A673 (cell line): ENCODE measurements around the gene SYNDIG1L. TPM values are rescaled to one million over a fixed set of nuclear protein-coding genes. Genes with fewer than 3 reads are reported as not detected.

Source experiments
- BruUV-seq: library from RNA; stranded (reverse); fragments of 400-500 nt; replicated peaks from 2 replicates; lab custom pipeline; 2021; lab: Mats Ljungman, UMichigan
- CTCF ChIA-PET: fragments of 300-600 bp; sonication (Branson Sonifier 250); formaldehyde crosslinking; loops from one replicate; lab custom pipeline; 2022; ENCODE audit warnings: antibody characterized with exemption; lab: Charles Lee
- POLR2A ChIA-PET: fragments of 300-600 bp; sonication (Branson Sonifier 250); formaldehyde crosslinking; loops from one replicate; lab custom pipeline; 2022; ENCODE audit warnings: antibody characterized with exemption; ENCODE audit not compliant: low non-redundant PET; lab: Charles Lee
- DNase-seq: peaks from one replicate; pipeline ENCODE4 v3.0.0-alpha.2; 2015; ENCODE audit warnings: low spot score
- H3K27ac ChIP-seq: fragments of 200-600 bp; sonication (generic); 2 replicates; pipeline ENCODE4 v1.5.1; 2016; ENCODE audit warnings: mixed run types, low read depth, mild to moderate bottlenecking, mixed read lengths, antibody characterized with exemption, low read length; ENCODE audit not compliant: poor library complexity, severe bottlenecking
- H3K27me3 ChIP-seq: fragments of 200-600 bp; sonication (generic); replicated peaks from 2 replicates; pipeline ENCODE4 v1.6.1; 2017; ENCODE audit warnings: mixed run types, low read depth, mild to moderate bottlenecking, mixed read lengths, antibody characterized with exemption, low read length; ENCODE audit not compliant: insufficient read depth, poor library complexity
- H3K36me3 ChIP-seq: fragments of 200-600 bp; sonication (generic); 2 replicates; pipeline ENCODE4 v1.6.1; 2016; ENCODE audit warnings: mixed run types, mild to moderate bottlenecking, mixed read lengths, antibody characterized with exemption, low read length; ENCODE audit not compliant: insufficient read depth, poor library complexity, severe bottlenecking
- H3K4me1 ChIP-seq: fragments of 200-600 bp; sonication (generic); 2 replicates; pipeline ENCODE4 v1.6.1; 2017; ENCODE audit warnings: mixed run types, mild to moderate bottlenecking, mixed read lengths, antibody characterized with exemption, low read length; ENCODE audit not compliant: insufficient read depth, poor library complexity, severe bottlenecking
- H3K4me3 ChIP-seq: fragments of 200-600 bp; sonication (generic); 2 replicates; pipeline ENCODE4 v1.5.1; 2016; ENCODE audit warnings: low read depth, mixed run types, mild to moderate bottlenecking, mixed read lengths, low read length; ENCODE audit not compliant: poor library complexity, severe bottlenecking
- H3K9me3 ChIP-seq: fragments of 200-600 bp; sonication (generic); 2 replicates; pipeline ENCODE4 v1.6.1; 2016; ENCODE audit warnings: mixed run types, low read depth, mild to moderate bottlenecking, mixed read lengths, antibody characterized with exemption, low read length; ENCODE audit not compliant: poor library complexity, severe bottlenecking
- CTCF ChIP-seq: fragments of 300-800, 200-600 bp; sonication (generic); conservative IDR thresholded peaks from 2 replicates; pipeline ENCODE4 v1.5.1; 2017; ENCODE audit warnings: low read depth, mild to moderate bottlenecking, antibody characterized with exemption, low read length, moderate library complexity, mixed read lengths
- EZH2 ChIP-seq: fragments of 200-600 bp; sonication (generic); IDR thresholded peaks from 2 replicates; pipeline ENCODE4 v1.6.1; 2017; ENCODE audit warnings: borderline replicate concordance, low read depth, mild to moderate bottlenecking, mixed read lengths, antibody characterized with exemption, low read length; ENCODE audit not compliant: poor library complexity, severe bottlenecking
- intact Hi-C: fragments of 100-400 bp; cut with micrococcal nuclease; formaldehyde crosslinking; loops from one replicate; pipeline ENCODE4 v1.10.0; 2022; ENCODE audit not compliant: unreplicated experiment
- total RNA-seq: library from RNA; stranded (reverse); gene quantifications from 2 replicates; pipeline ENCODE4 v1.2.3, GENCODE V29; 2021

Gene SYNDIG1L
- total RNA-seq, 1 experiment from 2014 or later, result not detected

GRCh38 chr14:74402401-74403251 is 23.4 kb downstream of the SYNDIG1L start:
- no peaks in the 10 kb centered on the region for H3K9me3 ChIP-seq
- intact Hi-C loops, result no loop called here
- no peak overlapping the region for H3K27ac ChIP-seq
- no peak for DNase-seq
- ChIA-PET POLR2A (interaction anchor here (0.6 kb wide), 1 partner anchor 170 kb away, joined by 3 read pairs; no protein-coding TSS in a partner anchor), CTCF (no interaction called here)
- no TSS peak for BruUV-seq
- TF ChIP-seq EZH2, result no peak
- no peak for TF ChIP-seq CTCF
- H3K27me3 ChIP-seq, result peaks cover 4% of the 10 kb centered on the region
- H3K4me3 ChIP-seq, result no peak overlapping the region
- H3K36me3 ChIP-seq, result no peaks in the 10 kb centered on the region
- no peaks in the 10 kb centered on the region for H3K4me1 ChIP-seq

- no TSS peak for BruUV-seq
- TF ChIP-seq CTCF, result no peak
- no peak for TF ChIP-seq EZH2
- POLR2A ChIA-PET, result no interaction called here
Observed at GRCh38 chr14:74401504-74402241, 24.3 kb downstream of the SYNDIG1L start.

GRCh38 chr14:74400919-74401503 is 25.0 kb downstream of the SYNDIG1L start:
- peaks cover 18% of the 10 kb centered on the region for H3K27me3 ChIP-seq
- intact Hi-C loops, result no loop called here
- no peak overlapping the region for H3K4me3 ChIP-seq
- H3K27ac ChIP-seq, result no peak overlapping the region
- H3K4me1 ChIP-seq, result no peaks in the 10 kb centered on the region
- ChIA-PET CTCF (no interaction called here), POLR2A (no interaction called here)
- no peaks in the 10 kb centered on the region for H3K9me3 ChIP-seq
- TF ChIP-seq CTCF (no peak), EZH2 (no peak)
- no peaks in the 10 kb centered on the region for H3K36me3 ChIP-seq
- DNase-seq, result no peak
- no TSS peak for BruUV-seq

More at GRCh38 chr14:74401504-74402241, 24.3 kb downstream of the SYNDIG1L start:
- CTCF ChIA-PET, result no interaction called here
- H3K4me1 ChIP-seq, result no peaks in the 10 kb centered on the region
- peaks cover 12% of the 10 kb centered on the region for H3K27me3 ChIP-seq
- H3K27ac ChIP-seq, result no peak overlapping the region
- H3K4me3 ChIP-seq, result no peak overlapping the region
- intact Hi-C loops, result no loop called here
- no peak for DNase-seq
- no peaks in the 10 kb centered on the region for H3K9me3 ChIP-seq
- H3K36me3 ChIP-seq, result no peaks in the 10 kb centered on the region
